RCC 7860 (cell line): ENCODE data around the gene HOXA3.
A peak's percentile ranks its signal among the peaks of the same experiment; 100 is the strongest.

Experiments
- DNase-seq: peaks from one replicate; pipeline ENCODE4 v3.0.0-alpha.2; 2015; ENCODE audit warnings: low spot score
- FAIRE-seq: peaks from 2 replicates; lab custom pipeline; 2012; peaks lifted over from hg19 to GRCh38; lab: Jason Lieb, UNC

Gene HOXA3

GRCh38 chr7:27189997-27190748 lies 37.8 kb upstream of the HOXA3 start:
- no peak for FAIRE-seq
- no peak for DNase-seq

GRCh38 chr7:27189295-27189996 lies 37.1 kb upstream of the HOXA3 start:
- DNase-seq: no peak
- FAIRE-seq: no peak

GRCh38 chr7:27188386-27189294 lies 36.3 kb upstream of the HOXA3 start:
- no peak for FAIRE-seq
- no peak for DNase-seq

GRCh38 chr7:27187475-27188385 lies 35.3 kb upstream of the HOXA3 start:
- DNase-seq (no peak), FAIRE-seq (no peak)

- FAIRE-seq: no peak
- no peak for DNase-seq
Measured at GRCh38 chr7:27186668-27187474, 34.5 kb upstream of the HOXA3 start.

GRCh38 chr7:27185854-27186667 lies 33.7 kb upstream of the HOXA3 start:
- DNase-seq (no peak), FAIRE-seq (no peak)

- DNase-seq: no peak
- FAIRE-seq: no peak
Measured at GRCh38 chr7:27185013-27185853, 32.9 kb upstream of the HOXA3 start, which contains the start of gene HOXA11. TSS of gene HOXA11 (minus strand) at chr7:27185232. CDS start at chr7:27185144, 88 bp downstream.

GRCh38 chr7:27184337-27185012 lies 32.1 kb upstream of the HOXA3 start:
- DNase-seq (peak; percentile 49), FAIRE-seq (no peak)

- DNase-seq (no peak), FAIRE-seq (no peak)
Measured at GRCh38 chr7:27183682-27184336, 31.4 kb upstream of the HOXA3 start.

GRCh38 chr7:27182861-27183681 lies 30.7 kb upstream of the HOXA3 start:
- DNase-seq (no peak), FAIRE-seq (no peak)

GRCh38 chr7:27182285-27182841 lies 30.0 kb upstream of the HOXA3 start:
- DNase-seq (no peak), FAIRE-seq (no peak)

- FAIRE-seq: no peak
- DNase-seq: no peak
Measured at GRCh38 chr7:27181795-27182275, 29.5 kb upstream of the HOXA3 start.

GRCh38 chr7:27180431-27181420 lies 28.3 kb upstream of the HOXA3 start:
- FAIRE-seq (no peak), DNase-seq (no peak)
